GM12878 (cell line): ENCODE results near the gene EMID1. TPM values are rescaled to one million over a fixed set of nuclear protein-coding genes. Genes with fewer than 3 reads are reported as not detected.
A peak's percentile ranks its signal among the peaks of the same experiment; 100 is the strongest.

Source experiments
- EED ChIP-seq: sonication (generic); IDR thresholded peaks from 2 replicates; pipeline ENCODE4 v1.6.1; 2016; ENCODE audit warnings: antibody characterized with exemption, low read depth
- GABPA ChIP-seq: IDR thresholded peaks from 2 replicates; pipeline ENCODE4 v1.6.1; 2014; ENCODE audit warnings: antibody characterized with exemption, low read depth, mild to moderate bottlenecking, inconsistent platforms
- GATAD2B ChIP-seq: fragments of 450-650 bp; conservative IDR thresholded peaks from 2 replicates; pipeline ENCODE4 v1.6.1; 2017; ENCODE audit warnings: low read depth, mild to moderate bottlenecking, moderate library complexity
- HCFC1 ChIP-seq: fragments of 150-350 bp; IDR thresholded peaks from 2 replicates; pipeline ENCODE4 v1.6.1; 2014; ENCODE audit warnings: low read length
- IRF3 ChIP-seq: fragments of 450-650 bp; IDR thresholded peaks from 2 replicates; pipeline ENCODE4 v1.6.1; 2014; ENCODE audit warnings: mild to moderate bottlenecking
- MAX ChIP-seq: IDR thresholded peaks from 2 replicates; pipeline ENCODE4 v1.6.1; 2012; ENCODE audit warnings: low read depth, low read length, improper control_type of control experiment
- MTA2 ChIP-seq: fragments of 450-650 bp; IDR thresholded peaks from 2 replicates; pipeline ENCODE4 v1.6.1; 2016; ENCODE audit warnings: low read depth, mild to moderate bottlenecking, moderate library complexity
- SIN3A ChIP-seq: IDR thresholded peaks from 2 replicates; pipeline ENCODE4 v1.6.1; 2012; ENCODE audit warnings: low read depth, low read length, improper control_type of control experiment
- SP1 ChIP-seq: IDR thresholded peaks from one replicate; pipeline ENCODE4 v1.6.1; 2011; ENCODE audit warnings: low read depth, low read length
- SUZ12 ChIP-seq: fragments of 200-600 bp; sonication (generic); IDR thresholded peaks from one replicate; pipeline ENCODE4 v1.6.1; 2018; ENCODE audit warnings: antibody characterized with exemption, mild to moderate bottlenecking; ENCODE audit not compliant: unreplicated experiment
- polyA plus RNA-seq, 11 experiments: library from polyadenylated mRNA; depleted of rRNA in 4 of 11; unstranded in 6 of 11; stranded (reverse) in 5 of 11; fragments of >200 nt; fragmentation: Nextera tagmentation in 4 of 11; fragmentation: Illumina TruSeq in 1 of 11; extraction: Ambion mirVana in 4 of 11; extraction: Trizol in 1 of 11; gene quantifications; 1 replicate in 1 of 11; 2 replicates in 10 of 11; pipeline versions ENCODE4 v1.2.1 to v1.2.3, GENCODE V29; 2011 to 2016; ENCODE audit warnings: inconsistent platforms in 2 of 11, missing spikeins in 2 of 11, low read depth in 1 of 11
- total RNA-seq, 4 experiments: library from RNA; depleted of rRNA in 3 of 4; stranded (reverse); fragments of >200 nt in 3 of 4; fragmentation: Illumina TruSeq in 1 of 4; extraction: Trizol in 1 of 4; gene quantifications; 2 replicates each; pipeline versions ENCODE4 v1.2.1 to v1.2.3, GENCODE V29; 2013 to 2021
- TF ChIP-seq, protein P1 (sequence below): IDR thresholded peaks from 2 replicates; pipeline ENCODE4 v1.6.1; 2012; ENCODE audit warnings: low read length, inconsistent platforms
- TF ChIP-seq, protein P2 (sequence below): fragments of 450-650 bp; IDR thresholded peaks from 2 replicates; pipeline ENCODE4 v1.6.1; 2017; ENCODE audit warnings: mild to moderate bottlenecking, moderate library complexity

Gene EMID1
- total and polyA plus RNA-seq, 10 of the 15 experiments (the other 5 are each of a cell fraction or from before 2014, with no cell fraction given) = 1.2 to 60.3 (median 12.0) TPM

DNA sequence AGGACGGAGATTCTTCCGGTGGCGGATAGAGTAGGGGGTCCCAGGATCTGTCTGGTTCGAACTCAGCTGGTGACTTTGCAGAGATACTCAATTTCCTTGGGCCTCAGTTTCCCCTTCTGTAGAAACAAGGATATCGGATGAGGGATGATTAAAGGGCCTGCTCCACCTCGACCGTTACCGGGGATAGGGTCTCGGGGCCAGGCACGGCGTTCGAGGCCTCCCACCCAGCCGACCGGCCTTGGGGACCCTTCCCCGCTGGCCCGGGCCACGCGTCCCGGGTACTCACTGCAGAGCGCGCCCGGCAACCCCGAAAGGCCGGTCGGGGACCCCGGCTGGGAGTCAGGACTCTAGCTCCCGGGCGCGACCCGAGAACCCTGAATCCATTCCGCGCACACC lies 61.8 kb downstream of the EMID1 start (continued):
- TF ChIP-seq, protein P1, sequence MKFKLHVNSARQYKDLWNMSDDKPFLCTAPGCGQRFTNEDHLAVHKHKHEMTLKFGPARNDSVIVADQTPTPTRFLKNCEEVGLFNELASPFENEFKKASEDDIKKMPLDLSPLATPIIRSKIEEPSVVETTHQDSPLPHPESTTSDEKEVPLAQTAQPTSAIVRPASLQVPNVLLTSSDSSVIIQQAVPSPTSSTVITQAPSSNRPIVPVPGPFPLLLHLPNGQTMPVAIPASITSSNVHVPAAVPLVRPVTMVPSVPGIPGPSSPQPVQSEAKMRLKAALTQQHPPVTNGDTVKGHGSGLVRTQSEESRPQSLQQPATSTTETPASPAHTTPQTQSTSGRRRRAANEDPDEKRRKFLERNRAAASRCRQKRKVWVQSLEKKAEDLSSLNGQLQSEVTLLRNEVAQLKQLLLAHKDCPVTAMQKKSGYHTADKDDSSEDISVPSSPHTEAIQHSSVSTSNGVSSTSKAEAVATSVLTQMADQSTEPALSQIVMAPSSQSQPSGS = no peak
- TF ChIP-seq SIN3A (no peak), SUZ12 (no peak), MTA2 (no peak), HCFC1 (no peak), GABPA (no peak), EED (no peak), GATAD2B (peak; percentile 87; the same call in 1 of the 2 replicates), IRF3 (no peak), MAX (peak; percentile 35), SP1 (peak; percentile 52)
- TF ChIP-seq, protein P2, sequence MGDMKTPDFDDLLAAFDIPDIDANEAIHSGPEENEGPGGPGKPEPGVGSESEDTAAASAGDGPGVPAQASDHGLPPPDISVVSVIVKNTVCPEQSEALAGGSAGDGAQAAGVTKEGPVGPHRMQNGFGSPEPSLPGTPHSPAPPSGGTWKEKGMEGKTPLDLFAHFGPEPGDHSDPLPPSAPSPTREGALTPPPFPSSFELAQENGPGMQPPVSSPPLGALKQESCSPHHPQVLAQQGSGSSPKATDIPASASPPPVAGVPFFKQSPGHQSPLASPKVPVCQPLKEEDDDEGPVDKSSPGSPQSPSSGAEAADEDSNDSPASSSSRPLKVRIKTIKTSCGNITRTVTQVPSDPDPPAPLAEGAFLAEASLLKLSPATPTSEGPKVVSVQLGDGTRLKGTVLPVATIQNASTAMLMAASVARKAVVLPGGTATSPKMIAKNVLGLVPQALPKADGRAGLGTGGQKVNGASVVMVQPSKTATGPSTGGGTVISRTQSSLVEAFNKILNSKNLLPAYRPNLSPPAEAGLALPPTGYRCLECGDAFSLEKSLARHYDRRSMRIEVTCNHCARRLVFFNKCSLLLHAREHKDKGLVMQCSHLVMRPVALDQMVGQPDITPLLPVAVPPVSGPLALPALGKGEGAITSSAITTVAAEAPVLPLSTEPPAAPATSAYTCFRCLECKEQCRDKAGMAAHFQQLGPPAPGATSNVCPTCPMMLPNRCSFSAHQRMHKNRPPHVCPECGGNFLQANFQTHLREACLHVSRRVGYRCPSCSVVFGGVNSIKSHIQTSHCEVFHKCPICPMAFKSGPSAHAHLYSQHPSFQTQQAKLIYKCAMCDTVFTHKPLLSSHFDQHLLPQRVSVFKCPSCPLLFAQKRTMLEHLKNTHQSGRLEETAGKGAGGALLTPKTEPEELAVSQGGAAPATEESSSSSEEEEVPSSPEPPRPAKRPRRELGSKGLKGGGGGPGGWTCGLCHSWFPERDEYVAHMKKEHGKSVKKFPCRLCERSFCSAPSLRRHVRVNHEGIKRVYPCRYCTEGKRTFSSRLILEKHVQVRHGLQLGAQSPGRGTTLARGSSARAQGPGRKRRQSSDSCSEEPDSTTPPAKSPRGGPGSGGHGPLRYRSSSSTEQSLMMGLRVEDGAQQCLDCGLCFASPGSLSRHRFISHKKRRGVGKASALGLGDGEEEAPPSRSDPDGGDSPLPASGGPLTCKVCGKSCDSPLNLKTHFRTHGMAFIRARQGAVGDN = peak; percentile 58; the same call in 1 of the 2 replicates
